ENCODE results near the gene DDX41. TPM values are rescaled to one million over a fixed set of nuclear protein-coding genes. Genes with fewer than 3 reads are reported as not detected.
"Not testable (repeated sequence)": the region's sequence is repeated elsewhere in the genome, so short reads cannot be mapped to it uniquely, and the experiment has no call there.

The DDX41 gene
- total and polyA plus RNA-seq, 10 of the 15 experiments (the other 5 are each of a cell fraction or from before 2014, with no cell fraction given): 32.7 to 215 (median 93.6) TPM

DNA sequence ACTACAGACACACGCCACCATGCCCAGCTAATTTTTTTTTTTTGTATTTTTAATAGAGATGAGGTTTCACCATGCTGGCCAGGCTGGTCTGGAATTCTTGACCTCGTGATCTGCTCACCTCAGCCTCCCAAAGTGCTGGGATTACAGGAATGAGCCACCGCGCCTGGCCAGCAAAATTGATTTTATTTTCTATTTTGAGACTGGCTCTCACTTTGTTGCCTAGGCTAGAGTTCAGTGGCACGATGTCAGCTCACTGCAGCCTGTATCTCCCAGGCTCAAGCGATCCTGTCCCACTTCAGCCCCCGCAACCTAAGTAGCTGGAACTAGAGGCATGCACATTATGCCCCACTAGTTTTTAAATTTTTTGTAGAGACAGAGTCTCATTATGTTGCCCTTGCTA is 17.7 kb upstream of the DDX41 start:
- SMC1A ChIA-PET (ENCODE audit: uncharacterized antibody, unreplicated experiment); H3K4me1 ChIP-seq (ENCODE audit: control insufficient read depth, insufficient read depth, low read length); H4K20me1 ChIP-seq (ENCODE audit: control insufficient read depth, insufficient read depth); H2AFZ ChIP-seq (ENCODE audit: control insufficient read depth, low read depth, low read length); CTCF ChIA-PET; FAIRE-seq; in situ Hi-C loops (cut with MboI); intact Hi-C loops (cut with micrococcal nuclease; ENCODE audit: unreplicated experiment); H3K27ac ChIP-seq (ENCODE audit: control insufficient read depth, insufficient read depth); H3K4me2 ChIP-seq (ENCODE audit: control insufficient read depth, insufficient read depth); DNase-seq (ENCODE audit: low read depth, low spot score); ATAC-seq; H3K4me3 ChIP-seq; H3K9ac ChIP-seq (ENCODE audit: control insufficient read depth, insufficient read depth, low read length); H3K27me3 ChIP-seq (replicated peaks in 1 of 2; ENCODE audit: control insufficient read depth in 2 of 2, insufficient read depth in 2 of 2, low read length in 1 of 2); H3K79me2 ChIP-seq (ENCODE audit: control insufficient read depth, insufficient read depth, low read length); H3K9me3 ChIP-seq (replicated peaks; ENCODE audit: control insufficient read depth, insufficient read depth, low read length); BruUV-seq (replicated peaks): not testable (repeated sequence)
- POLR2A ChIA-PET: interaction anchor here (0.7 kb wide), 1 partner anchor 233 kb away, joined by 3 read pairs; no protein-coding TSS in a partner anchor
- RAD21 ChIA-PET (ENCODE audit: unreplicated experiment): interaction anchor here (0.9 kb wide), 1 partner anchor 15 kb away, joined by 3 read pairs; no protein-coding TSS in a partner anchor
- WGBS (ENCODE audit: insufficient coverage, insufficient replicate concordance, low lambda C conversion rate, missing lambda C conversion rate): 98% methylated on average over 7 of the region's 7 CpGs
- H3K36me3 ChIP-seq (ENCODE audit: control insufficient read depth in 2 of 2, insufficient read depth in 2 of 2, low read length in 1 of 2): peaks cover 14 to 37% of the 10 kb centered on the region in 2 experiments

DNA sequence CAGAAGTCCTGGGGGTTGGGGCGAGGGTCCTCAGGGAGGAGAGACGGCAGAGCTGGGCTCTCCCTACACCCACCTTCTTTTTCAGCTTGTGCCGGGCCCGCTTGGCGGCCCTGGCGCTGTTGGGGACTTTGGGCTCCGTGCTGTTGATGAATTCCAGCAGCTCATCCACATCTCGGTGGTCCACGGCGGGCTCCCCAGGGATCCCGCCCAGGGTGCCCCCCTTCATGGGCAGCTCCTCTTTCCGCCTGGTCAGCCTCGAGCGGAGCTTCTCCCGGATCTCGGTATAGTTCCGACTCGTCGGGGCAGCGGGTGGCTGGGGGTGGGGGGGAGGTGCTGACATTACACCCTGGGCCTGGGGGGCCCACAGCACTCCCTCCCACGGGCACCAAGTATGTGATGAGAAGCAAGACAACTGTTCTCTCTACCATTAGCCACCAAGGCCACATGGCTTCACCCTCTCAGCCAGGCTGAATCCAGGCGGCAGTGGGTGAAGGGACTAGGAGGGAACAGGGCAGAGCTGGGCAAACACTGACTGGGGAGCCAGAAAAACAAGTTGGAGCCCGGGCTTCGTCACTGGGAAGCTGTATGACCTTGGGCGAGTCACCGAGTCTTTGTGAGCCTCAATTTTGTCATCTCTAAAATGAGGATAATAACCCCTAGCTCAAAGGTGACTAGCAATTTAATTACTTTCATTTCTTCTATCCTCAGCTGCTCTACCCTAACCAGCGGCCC is 14.6 kb upstream of the DDX41 start:
- DNase-seq (ENCODE audit: low read depth, low spot score): no peak
- CTCF ChIA-PET: interaction anchor here (1.2 to 1.3 kb wide), 2 partner anchors 10 to 24 kb away, joined by 3 to 4 read pairs; no protein-coding TSS in a partner anchor
- Histone ChIP-seq H3K4me1 (ENCODE audit: control insufficient read depth, insufficient read depth, low read length) (no peaks in the 10 kb centered on the region), H3K4me3 (no peak overlapping the region), H3K9me3 (replicated peaks; ENCODE audit: control insufficient read depth, insufficient read depth, low read length) (no peaks in the 10 kb centered on the region), H2AFZ (ENCODE audit: control insufficient read depth, low read depth, low read length) (no peak overlapping the region), H3K79me2 (ENCODE audit: control insufficient read depth, insufficient read depth, low read length) (no peaks in the 10 kb centered on the region), H3K9ac (ENCODE audit: control insufficient read depth, insufficient read depth, low read length) (no peak overlapping the region), H3K27ac (ENCODE audit: control insufficient read depth, insufficient read depth) (no peak overlapping the region), H3K4me2 (ENCODE audit: control insufficient read depth, insufficient read depth) (no peak overlapping the region), H4K20me1 (ENCODE audit: control insufficient read depth, insufficient read depth) (no peaks in the 10 kb centered on the region), H3K36me3 (ENCODE audit: control insufficient read depth in 2 of 2, insufficient read depth in 2 of 2, low read length in 1 of 2) (peaks cover 7 to 24% of the 10 kb centered on the region in 2 experiments; a peak in 3 of 4 replicates), H3K27me3 (replicated peaks in 1 of 2; ENCODE audit: control insufficient read depth in 2 of 2, insufficient read depth in 2 of 2, low read length in 1 of 2) (no peaks in the 10 kb centered on the region)
- FAIRE-seq: no peak
- intact Hi-C loops (cut with micrococcal nuclease; ENCODE audit: unreplicated experiment): no loop called here
- ATAC-seq: no peak
- in situ Hi-C loops (cut with MboI): no loop called here
- WGBS (ENCODE audit: insufficient coverage, insufficient replicate concordance, low lambda C conversion rate, missing lambda C conversion rate): 94% methylated on average over 23 of the region's 27 CpGs
- RAD21 ChIA-PET (ENCODE audit: unreplicated experiment): no interaction called here
- no TSS peak for BruUV-seq (replicated peaks)
- SMC1A ChIA-PET (ENCODE audit: uncharacterized antibody, unreplicated experiment): no interaction called here
- POLR2A ChIA-PET: interaction anchor here (1.0 kb wide), 1 partner anchor 9 kb away, joined by 3 read pairs; no protein-coding TSS in a partner anchor
- TF ChIP-seq MTA2 (IDR thresholded peaks at IDR 0.05; ENCODE audit: low read depth): no peak
- no peak for TF ChIP-seq CBFB (IDR thresholded peaks at IDR 0.05; ENCODE audit: low read depth)
- TF ChIP-seq ZNF274 (IDR thresholded peaks at IDR 0.05; ENCODE audit: insufficient read depth, insufficient read length): no peak
- TF ChIP-seq, protein P1, sequence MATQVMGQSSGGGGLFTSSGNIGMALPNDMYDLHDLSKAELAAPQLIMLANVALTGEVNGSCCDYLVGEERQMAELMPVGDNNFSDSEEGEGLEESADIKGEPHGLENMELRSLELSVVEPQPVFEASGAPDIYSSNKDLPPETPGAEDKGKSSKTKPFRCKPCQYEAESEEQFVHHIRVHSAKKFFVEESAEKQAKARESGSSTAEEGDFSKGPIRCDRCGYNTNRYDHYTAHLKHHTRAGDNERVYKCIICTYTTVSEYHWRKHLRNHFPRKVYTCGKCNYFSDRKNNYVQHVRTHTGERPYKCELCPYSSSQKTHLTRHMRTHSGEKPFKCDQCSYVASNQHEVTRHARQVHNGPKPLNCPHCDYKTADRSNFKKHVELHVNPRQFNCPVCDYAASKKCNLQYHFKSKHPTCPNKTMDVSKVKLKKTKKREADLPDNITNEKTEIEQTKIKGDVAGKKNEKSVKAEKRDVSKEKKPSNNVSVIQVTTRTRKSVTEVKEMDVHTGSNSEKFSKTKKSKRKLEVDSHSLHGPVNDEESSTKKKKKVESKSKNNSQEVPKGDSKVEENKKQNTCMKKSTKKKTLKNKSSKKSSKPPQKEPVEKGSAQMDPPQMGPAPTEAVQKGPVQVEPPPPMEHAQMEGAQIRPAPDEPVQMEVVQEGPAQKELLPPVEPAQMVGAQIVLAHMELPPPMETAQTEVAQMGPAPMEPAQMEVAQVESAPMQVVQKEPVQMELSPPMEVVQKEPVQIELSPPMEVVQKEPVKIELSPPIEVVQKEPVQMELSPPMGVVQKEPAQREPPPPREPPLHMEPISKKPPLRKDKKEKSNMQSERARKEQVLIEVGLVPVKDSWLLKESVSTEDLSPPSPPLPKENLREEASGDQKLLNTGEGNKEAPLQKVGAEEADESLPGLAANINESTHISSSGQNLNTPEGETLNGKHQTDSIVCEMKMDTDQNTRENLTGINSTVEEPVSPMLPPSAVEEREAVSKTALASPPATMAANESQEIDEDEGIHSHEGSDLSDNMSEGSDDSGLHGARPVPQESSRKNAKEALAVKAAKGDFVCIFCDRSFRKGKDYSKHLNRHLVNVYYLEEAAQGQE (IDR thresholded peaks at IDR 0.05; ENCODE audit: low read depth, low read length): no peak
- TF ChIP-seq RELA (IDR thresholded peaks at IDR 0.05; ENCODE audit: borderline replicate concordance, partially characterized antibody): no peak
- TF ChIP-seq JUNB (IDR thresholded peaks at IDR 0.05): no peak
- no peak for TF ChIP-seq IRF3 (IDR thresholded peaks at IDR 0.05)
- no peak for TF ChIP-seq NR2C2 (IDR thresholded peaks at IDR 0.05; ENCODE audit: borderline replicate concordance, control insufficient read depth, insufficient read length, low read depth)
- TF ChIP-seq, protein P2, sequence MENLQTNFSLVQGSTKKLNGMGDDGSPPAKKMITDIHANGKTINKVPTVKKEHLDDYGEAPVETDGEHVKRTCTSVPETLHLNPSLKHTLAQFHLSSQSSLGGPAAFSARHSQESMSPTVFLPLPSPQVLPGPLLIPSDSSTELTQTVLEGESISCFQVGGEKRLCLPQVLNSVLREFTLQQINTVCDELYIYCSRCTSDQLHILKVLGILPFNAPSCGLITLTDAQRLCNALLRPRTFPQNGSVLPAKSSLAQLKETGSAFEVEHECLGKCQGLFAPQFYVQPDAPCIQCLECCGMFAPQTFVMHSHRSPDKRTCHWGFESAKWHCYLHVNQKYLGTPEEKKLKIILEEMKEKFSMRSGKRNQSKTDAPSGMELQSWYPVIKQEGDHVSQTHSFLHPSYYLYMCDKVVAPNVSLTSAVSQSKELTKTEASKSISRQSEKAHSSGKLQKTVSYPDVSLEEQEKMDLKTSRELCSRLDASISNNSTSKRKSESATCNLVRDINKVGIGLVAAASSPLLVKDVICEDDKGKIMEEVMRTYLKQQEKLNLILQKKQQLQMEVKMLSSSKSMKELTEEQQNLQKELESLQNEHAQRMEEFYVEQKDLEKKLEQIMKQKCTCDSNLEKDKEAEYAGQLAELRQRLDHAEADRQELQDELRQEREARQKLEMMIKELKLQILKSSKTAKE (IDR thresholded peaks at IDR 0.05; ENCODE audit: low read depth, poor library complexity, severe bottlenecking): no peak

Data from GM12878 (cell line).